ENCODE data around the gene DGCR2. TPM values are rescaled to one million over a fixed set of nuclear protein-coding genes. Genes with fewer than 3 reads are reported as not detected.

The DGCR2 gene
- total and polyA plus RNA-seq, 9 donors = 35.4 to 62.2 (median 53.0) TPM

- DNase-seq = no peak
- Histone ChIP-seq H3K27ac (ENCODE audit: low read length) (no peak overlapping the region), H3K36me3 (ENCODE audit: control insufficient read depth, insufficient read depth, low read length) (peaks cover 92% of the 10 kb centered on the region), H3K27me3 (ENCODE audit: control insufficient read depth, insufficient read depth, low read length) (no peaks in the 10 kb centered on the region), H3K9me3 (replicated peaks; ENCODE audit: control insufficient read depth, low read depth, low read length) (no peaks in the 10 kb centered on the region), H3K4me3 (ENCODE audit: low read length) (no peak overlapping the region), H3K4me1 (ENCODE audit: control insufficient read depth, insufficient read depth, low read length) (no peaks in the 10 kb centered on the region)
- 87% methylated on average over 15 of the region's 22 CpGs for WGBS (ENCODE audit: insufficient coverage)
These were observed 79.7 kb downstream of the DGCR2 start for GRCh38 chr22:19042285-19043120.

GRCh38 chr22:19041704-19042074 is 80.5 kb downstream of the DGCR2 start:
- Histone ChIP-seq H3K27me3 (ENCODE audit: control insufficient read depth, insufficient read depth, low read length) (no peaks in the 10 kb centered on the region), H3K4me3 (ENCODE audit: low read length) (no peak overlapping the region), H3K4me1 (ENCODE audit: control insufficient read depth, insufficient read depth, low read length) (no peaks in the 10 kb centered on the region), H3K9me3 (replicated peaks; ENCODE audit: control insufficient read depth, low read depth, low read length) (no peaks in the 10 kb centered on the region), H3K27ac (ENCODE audit: low read length) (no peak overlapping the region), H3K36me3 (ENCODE audit: control insufficient read depth, insufficient read depth, low read length) (peaks cover 92% of the 10 kb centered on the region)
- 91% methylated on average over 15 of the region's 15 CpGs for WGBS (ENCODE audit: insufficient coverage)
- DNase-seq = no peak

- peaks cover 88% of the 10 kb centered on the region for H3K36me3 ChIP-seq (ENCODE audit: control insufficient read depth, insufficient read depth, low read length)
- H3K27me3 ChIP-seq (ENCODE audit: control insufficient read depth, insufficient read depth, low read length) = no peaks in the 10 kb centered on the region
- no peaks in the 10 kb centered on the region for H3K4me1 ChIP-seq (ENCODE audit: control insufficient read depth, insufficient read depth, low read length)
- no peak overlapping the region for H3K27ac ChIP-seq (ENCODE audit: low read length)
- WGBS (ENCODE audit: insufficient coverage) = 85% methylated on average over 27 of the region's 30 CpGs
- no peak overlapping the region for H3K4me3 ChIP-seq (ENCODE audit: low read length)
- H3K9me3 ChIP-seq (replicated peaks; ENCODE audit: control insufficient read depth, low read depth, low read length) = no peaks in the 10 kb centered on the region
- DNase-seq = no peak
These were observed 81.1 kb downstream of the DGCR2 start for GRCh38 chr22:19040888-19041703.

GRCh38 chr22:19040391-19040861 is 81.8 kb downstream of the DGCR2 start:
- DNase-seq = no peak
- H3K36me3 ChIP-seq (ENCODE audit: control insufficient read depth, insufficient read depth, low read length) = peaks cover 83% of the 10 kb centered on the region
- no peaks in the 10 kb centered on the region for H3K4me1 ChIP-seq (ENCODE audit: control insufficient read depth, insufficient read depth, low read length)
- WGBS (ENCODE audit: insufficient coverage) = 90% methylated on average over 2 of the region's 4 CpGs
- H3K27ac ChIP-seq (ENCODE audit: low read length) = no peak overlapping the region
- no peak overlapping the region for H3K4me3 ChIP-seq (ENCODE audit: low read length)
- H3K27me3 ChIP-seq (ENCODE audit: control insufficient read depth, insufficient read depth, low read length) = no peaks in the 10 kb centered on the region
- H3K9me3 ChIP-seq (replicated peaks; ENCODE audit: control insufficient read depth, low read depth, low read length) = no peaks in the 10 kb centered on the region

- Histone ChIP-seq H3K27ac (ENCODE audit: low read length) (no peak overlapping the region), H3K36me3 (ENCODE audit: control insufficient read depth, insufficient read depth, low read length) (peaks cover 78% of the 10 kb centered on the region), H3K9me3 (replicated peaks; ENCODE audit: control insufficient read depth, low read depth, low read length) (no peaks in the 10 kb centered on the region), H3K27me3 (ENCODE audit: control insufficient read depth, insufficient read depth, low read length) (no peaks in the 10 kb centered on the region), H3K4me1 (ENCODE audit: control insufficient read depth, insufficient read depth, low read length) (no peaks in the 10 kb centered on the region), H3K4me3 (ENCODE audit: low read length) (no peak overlapping the region)
- no peak for DNase-seq
- WGBS (ENCODE audit: insufficient coverage) = 86% methylated on average over 6 of the region's 6 CpGs
These were observed 82.4 kb downstream of the DGCR2 start for GRCh38 chr22:19039796-19040280.

GRCh38 chr22:19039448-19039780 is 82.8 kb downstream of the DGCR2 start:
- peaks cover 74% of the 10 kb centered on the region for H3K36me3 ChIP-seq (ENCODE audit: control insufficient read depth, insufficient read depth, low read length)
- no peak overlapping the region for H3K4me3 ChIP-seq (ENCODE audit: low read length)
- 82% methylated on average over 5 of the region's 8 CpGs for WGBS (ENCODE audit: insufficient coverage)
- no peak for DNase-seq
- no peaks in the 10 kb centered on the region for H3K4me1 ChIP-seq (ENCODE audit: control insufficient read depth, insufficient read depth, low read length)
- H3K27ac ChIP-seq (ENCODE audit: low read length) = no peak overlapping the region
- H3K9me3 ChIP-seq (replicated peaks; ENCODE audit: control insufficient read depth, low read depth, low read length) = no peaks in the 10 kb centered on the region
- no peaks in the 10 kb centered on the region for H3K27me3 ChIP-seq (ENCODE audit: control insufficient read depth, insufficient read depth, low read length)

- no peaks in the 10 kb centered on the region for H3K27me3 ChIP-seq (ENCODE audit: control insufficient read depth, insufficient read depth, low read length)
- WGBS (ENCODE audit: insufficient coverage) = 95% methylated on average over 18 of the region's 24 CpGs
- H3K4me3 ChIP-seq (ENCODE audit: low read length) = no peak overlapping the region
- no peaks in the 10 kb centered on the region for H3K4me1 ChIP-seq (ENCODE audit: control insufficient read depth, insufficient read depth, low read length)
- no peak overlapping the region for H3K27ac ChIP-seq (ENCODE audit: low read length)
- peaks cover 69% of the 10 kb centered on the region for H3K36me3 ChIP-seq (ENCODE audit: control insufficient read depth, insufficient read depth, low read length)
- DNase-seq = no peak
- H3K9me3 ChIP-seq (replicated peaks; ENCODE audit: control insufficient read depth, low read depth, low read length) = no peaks in the 10 kb centered on the region
These were observed 83.3 kb downstream of the DGCR2 start for GRCh38 chr22:19038728-19039447.

- no peak for DNase-seq
- Histone ChIP-seq H3K9me3 (replicated peaks; ENCODE audit: control insufficient read depth, low read depth, low read length) (no peaks in the 10 kb centered on the region), H3K36me3 (ENCODE audit: control insufficient read depth, insufficient read depth, low read length) (peaks cover 63% of the 10 kb centered on the region), H3K27me3 (ENCODE audit: control insufficient read depth, insufficient read depth, low read length) (no peaks in the 10 kb centered on the region), H3K4me1 (ENCODE audit: control insufficient read depth, insufficient read depth, low read length) (no peaks in the 10 kb centered on the region), H3K27ac (ENCODE audit: low read length) (no peak overlapping the region), H3K4me3 (ENCODE audit: low read length) (no peak overlapping the region)
- WGBS (ENCODE audit: insufficient coverage) = 86% methylated on average over 5 of the region's 5 CpGs
These were observed 84.1 kb downstream of the DGCR2 start for GRCh38 chr22:19038164-19038546.

GRCh38 chr22:19037282-19038163 is 84.7 kb downstream of the DGCR2 start:
- Histone ChIP-seq H3K27ac (ENCODE audit: low read length) (no peak overlapping the region), H3K4me1 (ENCODE audit: control insufficient read depth, insufficient read depth, low read length) (no peaks in the 10 kb centered on the region), H3K9me3 (replicated peaks; ENCODE audit: control insufficient read depth, low read depth, low read length) (no peaks in the 10 kb centered on the region), H3K27me3 (ENCODE audit: control insufficient read depth, insufficient read depth, low read length) (no peaks in the 10 kb centered on the region), H3K4me3 (ENCODE audit: low read length) (no peak overlapping the region), H3K36me3 (ENCODE audit: control insufficient read depth, insufficient read depth, low read length) (peaks cover 56% of the 10 kb centered on the region)
- no peak for DNase-seq
- WGBS (ENCODE audit: insufficient coverage) = 83% methylated on average over 15 of the region's 17 CpGs
